ENCODE measurements around the gene HMCN2.

Gene HMCN2

DNA sequence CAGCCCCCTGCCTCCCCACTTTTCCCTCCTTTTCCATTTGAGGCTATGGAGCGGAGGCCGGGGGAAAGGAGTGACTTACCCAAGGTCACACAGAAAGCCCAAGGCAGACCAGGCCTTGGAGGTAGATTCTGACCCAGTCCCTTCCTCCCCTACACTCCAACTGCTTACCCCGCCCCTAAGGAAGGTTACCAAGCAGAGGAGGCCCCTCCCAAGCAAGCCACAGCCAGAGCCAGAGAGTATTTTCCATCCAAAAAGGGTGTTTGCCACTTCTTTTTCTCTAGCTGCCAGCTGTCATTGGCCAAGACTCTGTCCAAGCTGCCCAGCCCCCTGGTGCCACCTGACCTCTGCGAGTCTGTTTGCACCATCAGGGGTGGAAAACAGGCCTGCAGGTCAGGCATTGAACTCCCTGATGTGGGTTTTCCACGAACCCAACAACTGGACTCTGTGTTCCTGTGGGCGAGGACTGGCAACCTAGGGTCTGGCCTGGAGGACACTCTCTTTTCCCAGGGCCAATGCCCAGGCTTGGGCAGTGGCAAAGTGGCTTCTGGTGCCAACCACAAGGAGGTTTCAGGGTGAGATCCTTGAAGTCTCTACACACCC lies 172.9 kb downstream of the HMCN2 start:
- DNase-seq, result no peak

DNA sequence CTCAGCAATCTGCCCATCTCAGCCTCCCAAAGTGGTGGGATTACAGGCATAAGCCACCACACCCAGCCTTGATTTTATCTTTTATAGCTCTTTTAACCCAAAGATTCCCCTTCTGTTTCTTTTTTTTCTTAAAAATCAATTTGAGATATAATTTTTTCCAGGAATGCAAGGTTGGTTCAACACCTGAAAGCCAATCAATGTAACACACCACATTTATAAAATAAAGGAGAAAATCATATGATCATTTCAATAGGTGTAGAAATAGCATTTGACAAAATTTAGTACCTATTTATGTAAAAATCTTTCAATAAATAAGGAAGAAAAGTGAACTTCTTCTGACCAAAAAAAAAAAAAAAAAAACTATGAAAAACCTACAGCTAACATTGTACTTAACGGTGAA lies 175.5 kb downstream of the HMCN2 start:
- no peak for DNase-seq

DNA sequence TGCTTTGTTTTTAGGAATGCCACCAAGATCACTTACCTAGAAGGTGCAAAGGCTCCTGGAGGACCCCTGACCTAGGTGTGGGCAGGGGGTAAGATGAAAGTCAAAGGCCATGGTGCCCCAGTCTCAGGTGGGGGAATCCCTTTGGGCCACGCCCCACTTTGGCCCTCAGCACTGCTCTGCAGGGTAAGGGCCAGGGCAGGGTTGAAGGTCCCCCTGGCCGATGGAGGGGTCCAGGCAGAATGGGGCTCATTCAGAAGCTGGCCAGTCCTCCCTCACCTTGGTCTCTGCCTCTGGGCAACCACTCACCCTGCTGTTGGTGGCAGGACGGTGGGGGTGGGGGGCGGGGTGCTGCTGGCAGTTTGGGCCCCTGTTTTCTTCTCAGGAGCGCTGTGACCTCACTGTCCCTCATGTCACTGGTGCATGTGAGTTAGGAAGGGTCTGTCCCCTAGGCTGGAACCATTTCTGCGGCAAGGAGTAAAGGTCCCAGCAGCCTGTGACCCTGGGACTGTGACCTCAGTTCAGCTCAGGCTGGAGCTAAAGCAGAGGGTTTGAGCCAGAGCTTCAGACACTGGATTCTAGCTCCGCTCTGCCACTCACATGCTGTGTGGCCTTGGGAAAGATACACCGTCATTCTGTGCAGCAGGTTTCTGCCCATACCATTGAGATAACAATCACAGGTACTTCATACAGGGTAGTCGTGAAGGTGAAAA lies 177.3 kb downstream of the HMCN2 start:
- DNase-seq, result no peak

- DNase-seq, result no peak
Observed at GRCh38 chr9:130443456-130443801, 177.9 kb downstream of the HMCN2 start.

GRCh38 chr9:130443840-130444492 lies 178.4 kb downstream of the HMCN2 start:
- DNase-seq, result no peak

- no peak for DNase-seq
Observed at GRCh38 chr9:130444565-130445221, 179.1 kb downstream of the HMCN2 start, which contains the start of gene ASS1. TSS of gene ASS1 (plus strand) at chr9:130444961. CDS start at chr9:130452229, 7,268 bp downstream.

DNA sequence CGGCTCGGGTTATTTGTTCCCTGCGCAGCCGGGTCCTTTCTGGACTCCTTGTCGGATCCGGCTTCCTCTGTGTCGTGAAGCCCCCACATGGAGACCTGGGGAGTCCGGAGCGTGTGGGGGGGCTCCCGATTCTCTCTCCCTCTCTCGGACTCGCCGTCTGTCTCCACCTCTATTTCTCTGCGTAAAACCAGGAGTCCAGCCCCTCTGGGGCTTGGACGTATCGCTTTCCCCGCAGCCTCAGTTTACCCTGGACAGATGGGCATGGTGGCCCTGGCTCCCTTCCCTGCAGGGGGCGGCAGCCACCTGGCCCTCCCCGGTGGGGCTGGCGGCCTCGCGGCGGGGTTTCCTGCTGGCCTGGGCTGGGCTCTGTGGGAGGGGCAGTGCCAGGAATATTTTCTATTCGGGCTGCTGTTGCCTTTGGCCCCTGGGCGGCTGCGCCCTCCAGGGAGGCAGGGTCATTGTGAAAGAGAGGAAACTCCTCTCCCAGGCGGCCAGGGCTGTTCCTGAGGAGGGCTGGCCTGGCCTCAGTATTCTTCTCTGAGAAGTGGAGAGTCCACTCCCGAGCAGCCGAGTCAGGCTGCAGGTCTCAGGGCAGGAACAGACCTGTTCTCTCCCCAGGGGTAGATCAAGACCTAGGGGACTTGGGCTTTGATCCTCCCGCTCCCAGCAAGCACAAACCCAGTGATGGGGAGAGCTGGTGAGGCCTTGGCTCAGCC lies 179.9 kb downstream of the HMCN2 start:
- DNase-seq, result no peak

DNA sequence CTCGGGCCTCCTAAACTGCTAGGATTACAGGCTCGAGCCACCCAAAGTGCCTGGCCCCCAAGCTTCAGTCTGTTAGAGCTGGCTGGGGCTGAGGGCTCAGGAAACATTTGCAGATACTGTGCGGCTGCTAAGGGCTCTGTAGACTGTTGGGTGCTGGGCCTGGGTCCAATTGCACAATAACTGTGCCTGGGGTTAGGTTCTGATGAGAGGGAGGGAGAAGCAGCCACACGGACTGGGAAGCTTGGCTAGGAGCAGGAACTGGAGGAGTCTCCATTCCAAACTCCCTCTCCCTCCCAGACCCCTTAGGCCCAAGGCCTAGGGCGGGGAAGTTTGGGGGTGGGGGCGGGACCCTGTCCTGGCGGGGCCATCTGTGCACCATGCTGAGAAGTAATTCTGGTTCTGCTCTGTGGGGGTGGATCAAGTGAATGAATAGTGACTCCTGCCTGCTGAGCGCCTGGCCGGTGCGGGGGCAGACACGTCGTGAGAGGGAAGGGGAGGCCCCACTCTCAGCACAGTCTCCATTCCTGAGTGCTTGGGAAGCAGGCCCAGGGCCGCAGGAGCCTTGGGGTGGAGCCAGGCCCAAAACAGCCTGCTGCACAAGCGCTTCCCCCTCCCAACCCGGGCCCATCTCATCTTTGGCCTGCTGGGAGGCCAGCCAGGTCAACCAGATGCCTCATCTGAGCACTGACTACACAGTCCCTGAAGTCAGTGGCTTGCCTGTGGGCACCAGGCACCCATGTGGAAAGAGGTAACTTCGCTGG lies 180.7 kb downstream of the HMCN2 start:
- no peak for DNase-seq

DNA sequence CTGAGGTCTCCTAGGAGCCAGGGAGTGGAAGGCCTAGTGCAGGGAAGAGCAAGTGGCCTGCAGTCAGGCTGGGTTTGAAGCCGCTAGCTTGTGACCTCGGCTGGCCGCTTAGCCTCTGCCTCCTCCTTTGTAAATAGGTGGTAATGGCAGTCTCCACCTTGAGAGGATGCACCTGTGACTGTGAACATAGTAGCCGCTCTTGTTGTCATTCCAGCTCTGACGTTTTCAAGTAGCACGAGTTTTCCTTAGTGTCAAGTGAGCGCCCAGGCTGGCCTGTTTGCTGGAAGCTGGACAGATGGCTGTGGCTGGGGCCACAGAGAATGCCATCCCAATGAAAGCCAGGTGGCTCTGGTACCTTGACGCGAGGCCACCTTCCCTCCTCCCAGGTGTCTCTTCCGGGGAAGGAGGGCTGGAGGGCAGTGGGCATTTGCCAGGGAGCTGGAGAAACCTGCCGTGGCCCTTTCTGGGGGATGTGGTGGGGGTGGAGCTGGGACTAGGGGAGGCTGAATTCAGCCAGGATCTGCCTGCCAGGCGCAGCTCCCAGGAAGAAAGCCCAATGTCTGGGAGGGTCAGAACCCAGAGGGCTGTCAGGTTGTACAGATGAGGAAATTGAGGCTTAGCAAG lies 181.7 kb downstream of the HMCN2 start:
- DNase-seq, result no peak

- no peak for DNase-seq
Observed at GRCh38 chr9:130448035-130448624, 182.6 kb downstream of the HMCN2 start.

DNA sequence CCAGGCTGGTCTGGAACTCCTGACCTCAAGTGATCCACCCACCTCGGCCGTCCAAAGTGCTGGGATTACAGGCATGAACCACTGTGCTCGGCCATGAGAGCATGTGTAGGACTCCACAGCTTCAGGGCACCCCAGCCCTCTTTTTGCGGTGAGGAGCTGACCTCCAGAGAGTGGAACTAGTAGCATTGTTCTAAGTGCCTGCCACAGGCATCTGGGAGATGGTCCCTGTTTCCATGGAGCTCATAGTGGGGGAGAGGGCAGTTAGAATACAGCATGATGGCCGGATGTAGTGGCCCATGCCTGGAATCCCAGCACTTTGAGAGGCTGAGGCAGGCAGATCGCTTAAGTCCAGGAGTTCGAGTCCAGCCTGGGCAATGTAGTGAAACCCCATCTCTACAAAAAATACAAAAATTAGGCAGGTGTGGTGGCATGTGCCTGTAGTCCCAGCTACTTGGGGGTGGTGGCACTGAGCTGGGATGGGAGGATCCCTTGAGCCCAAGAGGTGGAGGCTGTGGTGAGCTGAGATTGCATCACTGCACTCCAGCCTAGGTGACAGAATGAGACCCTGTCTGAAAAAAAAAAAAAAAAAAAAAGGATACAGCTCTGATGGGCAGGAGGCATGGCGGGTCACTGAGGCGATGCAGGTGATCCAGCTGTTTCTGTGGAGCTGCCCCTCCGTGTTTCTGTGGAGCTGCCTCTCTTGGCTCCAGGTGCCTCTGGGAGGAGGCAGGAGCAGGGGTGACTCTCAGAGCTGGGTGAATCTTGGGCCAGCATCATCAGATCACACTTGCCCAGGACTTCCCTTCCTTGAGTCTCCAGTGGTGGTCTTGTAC lies 183.4 kb downstream of the HMCN2 start:
- DNase-seq, result no peak

DNA sequence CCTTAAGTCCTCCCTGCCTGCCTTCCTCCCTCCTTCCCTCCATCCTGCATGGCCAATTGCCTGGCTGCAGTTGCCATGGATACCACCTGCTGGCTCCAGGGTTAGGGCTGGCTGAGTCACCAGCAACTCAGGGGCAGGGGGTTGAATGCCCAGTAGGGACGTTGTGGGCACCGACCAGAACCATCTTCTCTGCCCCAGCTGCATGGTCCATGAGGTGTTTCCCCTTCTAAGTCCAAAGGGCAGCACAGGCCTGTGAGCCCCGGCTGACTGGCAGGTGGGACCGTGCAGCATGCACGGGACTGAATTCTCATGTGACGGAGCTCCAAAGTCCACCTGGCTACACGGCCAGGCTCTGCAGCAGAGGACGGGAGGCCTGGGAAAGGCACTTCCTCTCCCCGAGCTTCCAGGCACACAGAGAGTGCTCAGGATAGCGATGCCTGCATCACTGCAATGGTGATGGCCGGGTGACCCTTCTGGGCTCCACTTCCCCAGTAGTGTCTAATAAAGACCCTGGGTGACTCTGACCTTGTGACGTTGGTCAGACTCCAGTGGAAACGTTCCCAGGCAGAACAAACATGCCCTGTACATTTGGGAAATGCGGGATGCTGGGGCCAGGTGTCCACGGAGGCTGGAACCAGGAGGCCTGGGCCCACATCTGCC lies 184.9 kb downstream of the HMCN2 start:
- DNase-seq, result no peak

DNA sequence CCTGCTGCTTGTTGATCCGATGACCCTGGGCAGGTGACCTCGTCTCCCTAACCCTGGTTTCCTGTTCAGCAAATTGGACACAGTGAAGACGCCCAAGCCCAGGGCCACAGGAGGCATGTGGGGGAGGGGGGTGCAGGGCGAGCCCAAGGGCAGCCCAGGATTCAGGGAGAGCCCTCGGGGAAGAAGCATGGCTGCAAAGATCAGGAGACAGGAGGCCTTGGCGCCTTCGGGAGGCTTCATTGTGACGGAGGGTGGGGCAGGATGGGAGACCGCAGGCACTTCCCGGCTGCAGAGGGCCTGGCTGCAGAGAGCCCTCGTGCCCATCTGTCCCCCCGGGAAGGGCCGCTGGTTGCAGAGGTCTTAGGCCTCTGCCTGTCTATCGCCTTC lies 185.4 kb downstream of the HMCN2 start:
- DNase-seq, result no peak

DNA sequence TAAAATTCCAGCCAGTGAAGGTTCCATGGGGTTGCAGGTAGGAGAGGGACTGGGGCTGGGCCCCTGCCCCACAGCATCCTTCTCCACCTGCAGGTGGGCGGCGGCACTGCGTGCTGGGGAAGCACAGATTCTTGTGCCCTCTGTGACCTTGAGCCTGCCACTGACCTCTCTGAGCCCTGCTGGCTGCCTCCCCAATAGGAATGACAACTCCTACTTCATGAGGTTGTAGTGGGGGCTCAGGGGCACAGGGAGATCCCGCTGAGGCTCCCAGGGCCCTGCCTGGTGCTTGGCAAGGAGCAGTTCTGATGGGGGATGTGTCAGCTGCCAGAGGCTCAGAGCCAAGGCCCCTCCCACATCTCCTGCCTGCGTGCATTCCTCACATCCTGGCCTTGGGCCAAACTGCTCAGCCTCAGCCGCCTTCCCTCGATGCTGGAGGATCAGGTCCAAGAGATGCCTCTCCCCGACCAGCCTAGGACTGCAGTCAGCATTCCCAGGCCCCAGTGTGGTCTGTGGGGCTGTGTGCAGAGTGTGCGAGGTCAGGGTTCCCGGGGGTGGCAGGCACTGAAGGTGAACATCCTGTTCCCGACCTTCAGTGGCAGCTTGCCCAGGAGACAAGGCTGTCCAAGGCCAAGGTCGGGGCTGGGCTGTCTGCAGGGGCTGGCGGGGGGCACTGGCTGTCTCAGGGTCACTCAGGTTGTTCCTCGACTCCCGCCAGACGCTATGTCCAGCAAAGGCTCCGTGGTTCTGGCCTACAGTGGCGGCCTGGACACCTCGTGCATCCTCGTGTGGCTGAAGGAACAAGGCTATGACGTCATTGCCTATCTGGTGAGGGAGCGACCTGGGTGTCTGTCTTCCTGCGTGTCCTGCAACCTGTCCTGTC lies 186.2 kb downstream of the HMCN2 start:
- no peak for DNase-seq

- DNase-seq, result no peak
Observed at GRCh38 chr9:130452835-130453234, 187.3 kb downstream of the HMCN2 start.

DNA sequence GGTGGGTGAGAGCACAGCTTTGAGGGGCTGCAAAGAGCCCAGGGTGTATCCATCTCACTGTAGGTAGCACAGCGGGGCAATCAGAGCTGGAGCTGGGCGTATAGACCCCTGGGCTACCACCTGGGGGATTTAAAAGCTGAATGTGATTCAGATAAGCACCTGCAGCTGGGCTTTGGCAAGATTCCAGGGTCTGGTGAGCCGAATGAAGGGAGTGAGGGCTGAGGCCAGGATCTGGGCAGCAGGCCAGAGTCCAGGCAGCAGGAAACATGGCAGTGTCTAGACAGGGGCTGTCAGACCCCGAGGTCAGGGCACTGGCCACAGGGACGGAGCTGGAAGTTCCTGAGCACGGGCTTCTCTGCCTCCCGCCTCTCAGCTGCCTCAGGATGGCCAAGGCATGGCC lies 187.9 kb downstream of the HMCN2 start:
- no peak for DNase-seq

GRCh38 chr9:130454096-130454811 lies 188.7 kb downstream of the HMCN2 start:
- DNase-seq, result no peak

DNA sequence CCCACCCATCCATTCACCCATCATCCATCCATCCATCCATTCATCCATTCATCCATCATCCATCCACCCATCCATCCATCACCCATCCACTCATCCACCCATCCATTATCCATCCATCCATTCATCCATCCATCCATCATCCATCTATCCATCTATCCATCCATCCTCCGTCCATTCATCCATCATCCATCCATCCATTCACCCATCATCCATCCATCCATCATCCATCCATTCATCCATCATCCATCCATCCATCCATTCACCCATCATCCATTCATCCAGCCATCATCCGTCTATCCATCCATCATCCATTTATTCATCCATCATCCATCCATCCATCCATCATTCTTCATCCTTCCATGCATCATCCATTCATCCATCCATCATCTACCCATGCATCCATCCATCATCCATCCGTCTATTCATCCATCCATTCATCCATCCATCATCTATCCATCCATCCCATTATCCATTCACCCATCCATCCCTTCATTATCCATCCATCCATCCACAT lies 189.3 kb downstream of the HMCN2 start:
- no peak for DNase-seq
